Measurements from ENCODE around the gene PDIA2.

PDIA2 gene

GRCh38 chr16:280991-281659, 1.8 kb upstream of the PDIA2 start:
- DNase-seq (ENCODE audit: low spot score): no peak

GRCh38 chr16:281660-282255, 1.2 kb upstream of the PDIA2 start:
- DNase-seq (ENCODE audit: low spot score): no peak

GRCh38 chr16:282491-282890, 473 bp upstream of the PDIA2 start:
- no peak for DNase-seq (ENCODE audit: low spot score)

GRCh38 chr16:284204-285120, 1.5 kb downstream of the PDIA2 start:
- DNase-seq (ENCODE audit: low spot score): no peak

- no peak for DNase-seq (ENCODE audit: low spot score)
Observed at GRCh38 chr16:285146-286055, 2.4 kb downstream of the PDIA2 start.

GRCh38 chr16:286491-287297, 3.7 kb downstream of the PDIA2 start:
- no peak for DNase-seq (ENCODE audit: low spot score)

GRCh38 chr16:287298-287811, 4.4 kb downstream of the PDIA2 start:
- no peak for DNase-seq (ENCODE audit: low spot score)

GRCh38 chr16:287981-288920, 5.3 kb downstream of the PDIA2 start:
- DNase-seq (ENCODE audit: low spot score): no peak

- DNase-seq (ENCODE audit: low spot score): no peak
Observed at GRCh38 chr16:289395-289997, 6.5 kb downstream of the PDIA2 start.

GRCh38 chr16:290015-290680, 7.2 kb downstream of the PDIA2 start:
- no peak for DNase-seq (ENCODE audit: low spot score)

- no peak for DNase-seq (ENCODE audit: low spot score)
Observed at GRCh38 chr16:290681-291405, 7.9 kb downstream of the PDIA2 start.

- DNase-seq (ENCODE audit: low spot score): no peak
Observed at GRCh38 chr16:291539-291938, 8.6 kb downstream of the PDIA2 start.

- no peak for DNase-seq (ENCODE audit: low spot score)
Observed at GRCh38 chr16:293043-293775, 10.2 kb downstream of the PDIA2 start.

GRCh38 chr16:296276-296675, 13.3 kb downstream of the PDIA2 start:
- DNase-seq (ENCODE audit: low spot score): no peak

GRCh38 chr16:296806-297510, 14.0 kb downstream of the PDIA2 start:
- DNase-seq (ENCODE audit: low spot score): no peak

- no peak for DNase-seq (ENCODE audit: low spot score)
Observed at GRCh38 chr16:297832-298231, 14.9 kb downstream of the PDIA2 start.

GRCh38 chr16:301235-301634, 18.3 kb downstream of the PDIA2 start:
- DNase-seq (ENCODE audit: low spot score): no peak

Data from ecto neural progenitor cell (in vitro differentiated cells).